SK-N-SH (cell line): ENCODE results near the gene C10orf67.
"Not testable (repeated sequence)": the region's sequence is repeated elsewhere in the genome, so short reads cannot be mapped to it uniquely, and the experiment has no call there.

Experiments used
- CHD2 ChIP-seq: fragments of 150-350 bp; IDR thresholded peaks from 2 replicates; pipeline ENCODE4 v1.6.1; 2018; ENCODE audit warnings: low read length; ENCODE audit not compliant: partially characterized antibody
- CTCF ChIP-seq: fragments of 200-600 bp; sonication (generic); IDR thresholded peaks from 2 replicates; pipeline ENCODE4 v1.6.1; 2017; ENCODE audit warnings: antibody characterized with exemption, mild to moderate bottlenecking, moderate library complexity
- FOXJ3 ChIP-seq: sonication (generic); formaldehyde crosslinking; IDR thresholded peaks from 2 replicates; pipeline ENCODE4 v1.5.1; 2020; ENCODE audit warnings: mild to moderate bottlenecking, missing genetic modification reagents
- FOXM1 ChIP-seq: IDR thresholded peaks from 2 replicates; pipeline ENCODE4 v1.4.0; 2012; ENCODE audit warnings: low read depth, mild to moderate bottlenecking
- GABPA ChIP-seq: IDR thresholded peaks from 2 replicates; pipeline ENCODE4 v1.4.0; 2012; ENCODE audit warnings: low read depth, mild to moderate bottlenecking
- MAX ChIP-seq: IDR thresholded peaks from 2 replicates; pipeline ENCODE4 v1.4.0; 2012; ENCODE audit warnings: low read depth
- MEF2A ChIP-seq: IDR thresholded peaks from 2 replicates; pipeline ENCODE4 v1.4.0; 2012; ENCODE audit warnings: low read depth, borderline replicate concordance
- NRF1 ChIP-seq: IDR thresholded peaks from 2 replicates; pipeline ENCODE4 v1.6.1; 2012; ENCODE audit warnings: low read depth, mild to moderate bottlenecking, low read length
- RAD21 ChIP-seq: IDR thresholded peaks from 2 replicates; pipeline ENCODE4 v1.6.1; 2012; ENCODE audit warnings: mild to moderate bottlenecking, low read length
- RFX5 ChIP-seq: IDR thresholded peaks from 2 replicates; pipeline ENCODE4 v1.6.1; 2012; ENCODE audit warnings: mild to moderate bottlenecking, improper control_type of control experiment, low read length
- TAF1 ChIP-seq: IDR thresholded peaks from 2 replicates; pipeline ENCODE4 v1.6.1; 2012; ENCODE audit warnings: low read depth, mild to moderate bottlenecking, low read length, moderate library complexity, borderline replicate concordance
- TCF12 ChIP-seq: IDR thresholded peaks from 2 replicates; pipeline ENCODE4 v1.4.0; 2012
- TF ChIP-seq, protein P1 (sequence below): fragments of 150-350 bp; IDR thresholded peaks from 2 replicates; pipeline ENCODE4 v1.6.1; 2017; ENCODE audit warnings: antibody characterized with exemption, low read length, low read depth, borderline replicate concordance

DNA sequence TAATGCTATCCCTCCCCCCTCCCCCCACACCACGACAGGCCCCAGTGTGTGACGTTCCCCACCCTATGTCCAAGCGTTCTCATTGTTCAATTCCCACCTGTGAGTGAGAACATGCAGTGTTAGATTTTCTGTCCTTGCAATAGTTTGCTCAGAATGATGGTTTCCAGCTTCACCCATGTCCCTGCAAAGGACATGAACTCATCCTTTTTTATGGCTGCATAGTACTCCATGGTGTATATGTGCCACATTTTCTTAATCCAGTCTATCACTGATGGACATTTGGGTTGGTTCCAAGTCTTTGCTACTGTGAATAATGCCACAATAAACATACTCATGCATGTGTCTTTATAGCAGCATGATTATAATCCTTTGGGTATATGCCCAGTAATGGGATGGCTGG is 42.9 kb upstream of the C10orf67 start:
- not testable (repeated sequence) for TF ChIP-seq CTCF; RAD21; FOXJ3 (CRISPR knock-in tag); RFX5; TCF12; MEF2A; TAF1; NRF1; GABPA; FOXM1; MAX; CHD2
- TF ChIP-seq, protein P1, sequence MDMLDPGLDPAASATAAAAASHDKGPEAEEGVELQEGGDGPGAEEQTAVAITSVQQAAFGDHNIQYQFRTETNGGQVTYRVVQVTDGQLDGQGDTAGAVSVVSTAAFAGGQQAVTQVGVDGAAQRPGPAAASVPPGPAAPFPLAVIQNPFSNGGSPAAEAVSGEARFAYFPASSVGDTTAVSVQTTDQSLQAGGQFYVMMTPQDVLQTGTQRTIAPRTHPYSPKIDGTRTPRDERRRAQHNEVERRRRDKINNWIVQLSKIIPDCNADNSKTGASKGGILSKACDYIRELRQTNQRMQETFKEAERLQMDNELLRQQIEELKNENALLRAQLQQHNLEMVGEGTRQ, result not testable (repeated sequence)
